Stimulated activated CD8-positive, alpha-beta memory T cell treated with anti-CD3 and anti-CD28 coated beads, Interleukin-4, amount 100 ng/mL, for 24 hours (primary cell): ENCODE measurements around the gene SH3BP5L.
A peak's percentile ranks its signal among the peaks of the same experiment; 100 is the strongest.
"Not testable (repeated sequence)": the region's sequence is repeated elsewhere in the genome, so short reads cannot be mapped to it uniquely, and the experiment has no call there.

Source experiments
- DNase-seq: peaks from one replicate; pipeline ENCODE4 v3.0.0-alpha.2; 2020; ENCODE audit warnings: low read depth

SH3BP5L gene

GRCh38 chr1:248810000-248810726 is 15.6 kb downstream of the SH3BP5L start:
- DNase-seq = no peak

DNA sequence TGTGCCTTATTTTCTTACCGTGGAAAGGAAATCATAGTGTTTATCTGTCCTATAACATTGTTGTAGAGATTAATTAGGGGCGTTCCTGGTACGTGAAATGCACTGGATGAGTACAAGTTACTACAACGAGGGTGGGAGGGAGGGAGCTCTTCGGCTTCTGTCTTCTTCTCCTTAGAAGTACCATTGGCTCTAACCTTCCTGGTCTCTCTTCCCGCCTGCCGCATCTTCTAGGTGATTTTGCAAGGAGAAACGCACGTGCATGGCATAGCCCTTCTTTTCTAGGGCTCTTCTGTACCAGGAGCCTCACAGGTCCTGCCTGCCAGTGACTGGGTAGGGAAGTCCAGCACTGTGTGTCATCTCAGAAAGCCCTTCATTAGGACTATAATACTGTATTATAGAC is 16.8 kb downstream of the SH3BP5L start:
- DNase-seq = no peak

DNA sequence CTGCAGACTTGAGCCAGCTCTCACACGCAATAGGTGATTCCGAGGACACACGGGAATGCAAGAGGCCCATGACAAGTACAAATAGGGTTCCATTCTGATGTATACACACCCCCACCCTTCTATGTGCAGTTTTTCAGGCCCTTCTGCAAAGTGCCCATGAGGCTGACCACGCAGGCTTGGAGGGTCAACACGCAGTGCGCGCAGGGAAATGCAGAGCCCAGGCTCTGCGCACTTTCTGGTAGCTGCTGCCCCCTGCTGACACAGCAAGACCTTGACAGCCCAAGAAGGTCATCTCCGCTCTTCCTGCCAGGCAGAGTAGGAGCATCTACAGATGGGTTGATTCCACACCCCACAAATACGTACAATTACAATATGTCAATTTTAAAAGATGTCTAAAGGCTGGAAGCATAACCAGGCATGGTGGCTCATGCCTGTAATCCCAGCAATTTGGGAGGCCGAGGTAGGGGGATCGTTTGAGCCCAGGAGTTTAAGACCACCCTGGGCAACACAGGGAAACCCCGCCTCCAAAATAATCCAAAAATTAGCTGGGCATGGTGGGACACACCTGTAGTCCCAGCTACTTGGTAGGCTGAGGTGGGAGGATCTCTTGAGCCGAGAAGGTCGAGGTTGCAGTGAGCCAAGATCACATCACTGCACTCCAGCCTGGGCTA is 18.5 kb downstream of the SH3BP5L start:
- DNase-seq = peak; percentile 28

DNA sequence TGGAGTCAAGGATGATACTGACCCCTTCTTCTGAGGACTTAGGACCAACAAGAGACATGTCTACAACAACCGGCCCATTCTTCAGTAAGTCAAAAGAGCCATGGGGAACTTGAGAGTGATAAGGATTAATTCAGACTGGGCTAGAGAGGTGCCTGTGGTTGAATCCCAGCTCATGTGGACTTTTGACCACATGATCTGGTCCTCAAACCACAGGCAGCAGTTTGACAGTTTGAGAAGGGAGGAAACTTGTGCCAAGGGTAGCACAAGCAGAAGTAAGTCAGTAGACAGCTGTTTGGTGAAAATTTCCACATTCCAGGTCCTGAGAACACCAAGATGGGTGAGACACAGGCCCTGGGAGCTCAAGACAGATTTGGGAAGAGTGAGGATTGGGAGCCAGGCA is 19.8 kb downstream of the SH3BP5L start:
- no peak for DNase-seq

DNA sequence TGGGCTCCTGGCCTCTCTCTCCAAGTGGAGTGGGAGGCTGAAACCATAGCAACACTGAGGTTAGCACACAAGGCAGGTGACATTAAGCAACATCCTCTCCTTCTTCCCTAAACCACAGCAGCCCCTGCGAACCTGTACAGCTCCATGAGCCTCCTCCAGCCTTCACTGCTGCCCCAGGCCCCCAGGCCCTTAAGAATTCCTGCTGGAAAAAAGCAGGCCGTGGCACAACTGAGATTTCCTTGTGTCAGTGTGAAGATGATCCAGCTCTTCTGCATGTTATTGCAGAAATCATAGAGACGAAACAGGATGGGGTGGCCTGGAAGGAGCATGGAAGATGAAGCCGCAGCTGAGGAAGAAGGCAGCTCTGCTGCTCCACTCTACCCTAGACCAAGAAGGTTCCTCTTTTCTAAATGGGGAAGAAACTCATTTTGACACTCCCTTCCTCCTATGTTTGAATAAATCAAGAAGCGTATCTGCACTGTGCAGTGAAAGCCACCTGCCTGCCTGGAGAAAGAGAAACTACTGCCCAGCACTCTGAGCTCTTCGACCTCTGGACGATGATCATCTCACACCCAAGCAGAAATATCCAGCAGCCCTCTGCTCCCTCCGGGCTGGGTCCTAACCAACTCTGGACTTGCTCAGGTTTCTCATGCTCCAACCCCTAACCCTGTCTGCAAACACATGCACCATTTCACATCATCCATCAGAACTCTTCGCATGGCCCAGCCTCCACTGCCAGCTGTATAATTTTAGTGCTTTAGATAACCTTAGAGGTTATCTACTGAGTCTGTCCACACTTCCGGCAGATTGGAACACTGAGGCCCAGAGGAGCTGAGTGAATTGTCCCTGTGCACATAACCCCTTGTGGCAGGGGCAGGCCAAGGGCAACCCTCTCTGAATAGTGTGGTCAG is 20.7 kb downstream of the SH3BP5L start:
- DNase-seq = no peak

- not testable (repeated sequence) for DNase-seq
Measured at GRCh38 chr1:248803501-248803900, 22.2 kb downstream of the SH3BP5L start.

DNA sequence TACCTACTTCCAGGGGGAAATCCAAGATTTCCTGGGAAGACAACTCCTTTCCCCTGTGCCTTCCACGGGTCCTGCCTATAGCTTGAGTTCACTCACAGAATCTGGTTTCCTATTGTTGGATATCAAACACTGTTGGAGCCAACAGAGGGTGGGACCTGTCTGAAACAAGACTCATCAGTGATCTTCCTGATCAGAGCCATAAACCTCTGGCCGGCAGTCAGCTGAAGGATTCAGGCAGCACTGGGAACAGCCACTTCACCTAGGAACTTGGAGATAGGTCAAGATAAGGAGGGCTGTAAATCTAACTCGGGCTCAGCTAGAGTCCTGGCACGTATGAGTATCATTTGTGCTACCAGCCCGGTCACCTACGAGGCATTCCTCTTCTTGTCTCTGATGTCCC is 23.3 kb downstream of the SH3BP5L start:
- no peak for DNase-seq

DNA sequence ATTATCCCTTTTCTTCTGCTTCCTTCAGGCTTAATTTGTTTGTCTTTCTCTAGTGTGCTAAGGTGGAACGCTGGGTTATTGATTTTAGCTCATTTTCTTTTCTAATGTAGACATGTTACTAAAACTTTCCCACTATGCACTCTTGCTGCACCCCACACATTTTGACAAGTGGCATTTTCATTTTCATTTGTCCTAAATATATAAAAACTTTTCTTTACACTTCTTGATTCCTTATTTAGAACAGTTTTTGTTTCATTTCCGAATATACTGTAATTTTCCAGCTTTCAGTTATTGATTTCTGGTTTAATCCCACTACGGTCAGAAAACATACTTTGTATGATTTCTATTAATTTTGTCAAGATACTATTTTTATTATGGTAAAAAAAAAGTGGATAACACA is 25.3 kb downstream of the SH3BP5L start:
- no peak for DNase-seq

DNA sequence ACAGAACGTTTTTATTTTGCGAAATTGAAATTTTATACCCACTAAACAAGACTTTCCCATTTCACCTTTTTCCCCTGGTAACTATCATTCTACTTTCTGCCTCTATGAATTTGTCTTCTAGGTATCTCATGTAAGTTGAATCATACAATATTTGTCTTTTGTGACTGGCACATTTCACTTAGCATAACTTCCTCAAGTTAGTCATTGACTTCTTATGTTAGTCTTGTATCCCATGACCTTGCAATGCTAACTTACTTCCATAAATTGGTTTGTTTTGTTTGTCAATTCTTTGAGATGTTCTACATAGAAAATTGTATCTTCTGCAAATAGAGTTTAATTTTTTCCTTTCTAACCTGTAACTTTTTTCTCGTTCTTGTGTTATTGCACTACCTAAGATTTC is 26.9 kb downstream of the SH3BP5L start:
- no peak for DNase-seq

DNA sequence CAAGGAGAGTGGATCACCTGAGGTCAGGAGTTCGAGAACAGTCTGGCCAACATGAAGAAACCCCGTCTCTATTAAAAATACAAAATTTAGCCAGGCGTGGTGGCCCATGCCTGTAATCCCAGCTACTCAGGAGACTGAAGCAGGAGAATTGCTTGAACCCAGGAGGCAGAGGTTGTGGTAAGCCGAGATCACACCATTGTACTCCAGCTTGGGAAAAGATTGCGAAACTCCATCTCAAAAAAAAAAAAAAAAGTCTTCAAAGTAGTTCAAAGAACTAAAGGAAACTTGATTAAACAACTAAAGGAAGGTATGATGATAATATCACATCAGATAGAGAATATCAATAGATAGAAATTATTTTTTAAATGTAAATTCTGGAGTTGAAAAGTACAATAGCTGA is 31.1 kb downstream of the SH3BP5L start:
- DNase-seq = not testable (repeated sequence)

DNA sequence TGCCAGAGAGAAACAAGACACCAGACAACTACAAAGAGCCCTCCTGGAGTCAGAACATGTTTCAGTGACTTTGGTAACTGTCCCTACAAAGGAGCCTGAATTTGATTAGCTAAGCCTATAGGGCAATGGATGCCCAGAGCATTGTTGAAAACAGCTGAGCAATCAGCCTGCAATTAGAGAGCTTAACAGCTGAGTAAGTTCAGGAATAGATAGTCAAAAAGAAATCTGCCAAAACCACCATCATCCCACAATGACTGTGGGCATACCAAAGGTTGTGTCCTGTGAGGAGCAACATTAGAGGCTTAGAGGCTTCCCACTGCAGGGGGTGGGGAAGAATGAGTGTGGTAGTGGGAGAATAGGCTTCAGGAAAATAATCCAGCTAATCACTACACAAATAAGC is 32.1 kb downstream of the SH3BP5L start:
- no peak for DNase-seq

DNA sequence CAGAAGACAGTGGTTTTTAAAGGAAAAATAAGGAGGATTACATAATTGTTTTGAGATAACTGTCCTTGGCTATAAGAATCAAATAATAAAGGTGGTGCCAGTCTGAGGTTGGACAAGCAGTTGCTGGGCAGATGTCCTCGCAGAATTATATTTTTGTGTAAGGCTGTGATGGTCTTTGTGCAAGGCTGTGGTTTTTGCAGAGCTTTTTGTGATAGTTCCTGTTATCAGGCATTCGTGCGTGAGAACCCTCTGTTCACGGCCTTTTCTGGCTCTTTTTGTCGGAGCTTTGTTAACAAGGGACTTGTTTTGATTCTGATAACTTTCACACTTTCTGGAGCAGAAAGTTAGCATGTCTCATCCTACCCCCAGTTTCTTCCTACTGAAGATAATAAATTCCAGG is 33.4 kb downstream of the SH3BP5L start:
- DNase-seq = no peak

DNA sequence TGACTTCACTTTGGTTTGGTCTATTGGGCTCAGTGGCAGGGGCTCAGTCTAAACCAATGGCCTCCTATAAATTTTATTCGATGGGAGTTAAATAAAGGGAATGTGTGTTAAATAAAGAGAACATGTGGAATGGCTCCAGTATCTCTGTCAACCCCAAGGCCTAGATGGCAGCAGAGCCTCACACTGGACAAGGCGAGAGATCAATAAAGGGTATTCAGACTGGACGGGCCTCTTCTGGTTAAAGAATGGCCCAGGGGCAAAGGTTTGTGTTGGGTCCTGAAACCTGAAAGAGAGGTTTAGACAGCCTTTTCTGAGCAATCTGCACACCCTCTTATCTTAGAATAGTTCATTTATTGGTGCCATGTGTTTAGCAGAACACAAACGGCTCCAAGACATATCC is 34.7 kb downstream of the SH3BP5L start:
- DNase-seq = no peak

GRCh38 chr1:248790456-248790855 is 35.3 kb downstream of the SH3BP5L start:
- no peak for DNase-seq

- DNase-seq = not testable (repeated sequence)
Measured at GRCh38 chr1:248789337-248789736, 36.4 kb downstream of the SH3BP5L start.

- DNase-seq = no peak
Measured at GRCh38 chr1:248788327-248788726, 37.4 kb downstream of the SH3BP5L start.

DNA sequence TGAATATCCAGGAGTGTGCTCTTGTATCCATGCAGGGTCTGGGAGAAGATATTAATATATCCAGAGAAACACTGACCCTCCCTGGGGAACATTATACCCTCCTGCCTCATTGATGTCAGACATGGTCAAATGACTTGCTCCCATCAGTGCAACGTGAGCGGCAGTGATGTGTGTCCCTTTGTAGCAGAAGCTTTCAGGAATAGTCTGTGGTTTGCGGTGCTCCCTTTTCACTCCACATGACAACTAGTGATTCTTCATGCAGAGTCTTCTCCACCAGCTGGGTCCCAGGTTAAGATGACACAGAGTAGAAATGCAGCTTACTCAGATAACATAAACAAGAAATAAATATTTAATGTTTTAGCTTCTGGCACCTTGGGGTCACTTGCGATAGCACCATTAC is 38.3 kb downstream of the SH3BP5L start:
- DNase-seq = no peak

DNA sequence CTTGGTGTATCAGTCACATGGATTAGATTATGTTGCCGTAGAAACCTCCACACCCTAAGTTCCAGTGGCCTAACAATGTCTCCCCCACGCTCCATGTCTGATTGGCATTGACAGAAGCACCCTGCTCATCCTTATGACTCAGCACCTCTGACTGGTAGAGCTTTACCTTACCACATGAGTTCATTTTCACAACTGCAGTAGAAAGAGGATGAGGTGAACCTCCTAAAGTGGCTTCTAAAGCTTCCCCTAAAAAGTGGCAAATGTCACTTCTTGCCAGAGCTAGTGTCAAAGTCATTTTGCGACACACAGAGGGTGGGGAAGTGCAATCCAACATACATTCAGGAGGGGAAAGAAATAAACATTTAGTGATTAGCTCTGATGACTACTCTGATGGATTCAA is 39.6 kb downstream of the SH3BP5L start:
- DNase-seq = no peak

DNA sequence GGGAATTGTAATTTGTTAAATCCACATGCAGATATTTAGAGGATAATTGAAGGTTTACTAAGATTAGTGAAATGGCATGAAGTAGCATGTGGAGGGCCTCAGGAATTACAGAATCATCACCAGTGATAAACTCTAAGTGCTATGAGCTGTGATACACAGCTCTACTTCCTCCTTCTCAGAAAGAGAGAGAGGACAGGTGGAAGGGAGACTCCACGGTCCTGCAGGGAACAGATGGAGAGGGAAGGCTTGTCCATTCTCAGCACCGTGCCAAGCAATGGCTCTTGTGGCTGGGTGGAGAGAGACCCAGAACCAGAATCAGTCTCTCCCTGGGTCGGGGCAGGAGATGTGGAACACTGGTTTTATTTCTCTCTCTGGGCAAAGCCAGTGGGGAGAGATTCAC is 42.3 kb downstream of the SH3BP5L start:
- DNase-seq = no peak

DNA sequence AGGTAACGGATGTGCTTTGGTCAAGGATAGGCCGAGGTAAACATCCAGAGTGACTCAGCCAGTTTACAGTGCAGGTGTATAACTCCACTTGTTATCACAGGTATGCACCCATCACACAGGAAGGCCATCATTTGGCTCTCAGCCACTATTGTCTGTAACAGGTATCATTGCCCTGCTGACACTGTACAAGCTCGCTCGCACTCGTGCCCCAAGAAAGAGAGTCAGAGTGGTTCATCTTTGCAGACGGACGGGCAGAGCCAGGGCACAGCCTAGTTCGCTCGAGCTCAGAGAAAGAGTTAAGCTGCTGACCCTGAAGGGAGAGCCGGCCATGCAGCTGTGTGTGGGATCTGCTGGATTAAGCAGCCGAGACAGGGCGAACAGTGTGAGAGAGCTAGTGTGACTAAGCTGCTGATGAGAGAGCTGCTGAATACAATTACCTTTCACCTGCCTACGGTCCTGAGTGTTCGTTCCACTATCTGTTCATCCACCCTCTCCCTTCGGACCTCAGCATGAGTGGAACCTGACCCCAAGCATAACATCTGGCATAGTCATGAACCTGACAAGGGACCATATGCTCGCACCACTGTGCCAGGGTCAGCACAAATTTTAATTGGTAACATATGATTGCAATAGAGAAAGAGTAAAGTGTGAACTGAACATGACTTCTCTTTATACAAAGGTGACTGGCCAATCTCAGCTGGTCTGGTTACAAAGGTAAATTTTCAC is 43.1 kb downstream of the SH3BP5L start:
- no peak for DNase-seq

DNA sequence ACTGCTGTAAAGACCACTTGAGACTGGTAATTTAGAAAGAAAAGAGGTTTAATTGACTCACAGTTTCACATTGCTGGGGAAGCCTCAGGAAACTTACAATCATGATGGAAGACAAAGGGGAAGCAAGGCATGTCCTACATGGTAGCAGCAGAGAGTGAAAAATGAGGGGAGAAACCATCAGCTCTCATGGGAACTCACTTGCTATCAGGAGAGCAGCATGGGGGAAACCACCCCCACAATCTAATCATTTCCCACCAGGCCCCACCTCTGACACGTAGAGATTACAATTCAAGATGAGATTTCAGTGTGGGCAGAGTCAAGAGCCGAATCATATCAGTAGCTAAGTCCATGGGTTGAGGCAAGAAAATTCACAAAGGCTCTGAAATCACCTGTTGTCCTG is 46.4 kb downstream of the SH3BP5L start:
- no peak for DNase-seq

DNA sequence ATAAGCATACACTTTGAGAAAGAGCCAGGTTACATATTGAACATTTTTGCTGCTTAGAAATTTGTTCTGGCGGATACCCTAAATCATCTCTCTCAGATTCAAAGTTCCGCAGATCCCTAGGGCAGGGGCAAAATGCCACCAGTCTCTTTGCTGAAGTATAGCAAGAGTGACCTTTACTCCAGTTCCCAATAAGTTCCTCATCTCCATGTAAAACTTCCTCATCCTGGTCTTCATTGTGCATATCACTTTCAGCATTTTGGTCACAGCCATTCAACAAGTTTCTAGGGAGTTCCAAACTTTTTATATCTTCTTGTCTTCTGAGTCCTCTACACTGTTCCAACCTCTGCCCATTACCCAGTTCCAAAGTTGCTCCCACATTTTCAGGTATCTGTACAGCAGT is 46.8 kb downstream of the SH3BP5L start:
- DNase-seq = no peak
